Renal cortical epithelial cell (primary cell): Measurements from ENCODE around the gene CHD6. TPM values are rescaled to one million over a fixed set of nuclear protein-coding genes. Genes with fewer than 3 reads are reported as not detected.

Source experiments
- DNase-seq: peaks from one replicate; pipeline ENCODE4 v3.0.0-alpha.2; 2011; ENCODE audit warnings: low read depth
- total RNA-seq: library from RNA; depleted of rRNA; stranded (reverse); fragments of >200 nt; gene quantifications from 2 replicates; pipeline ENCODE4 v1.2.3, GENCODE V29; 2014

The CHD6 gene
- total RNA-seq, 1 donor from 2014 or later = 45.5 TPM

- DNase-seq = no peak
These were observed 5.6 kb upstream of the CHD6 start for GRCh38 chr20:41623625-41624375.

GRCh38 chr20:41622584-41622983 lies 4.4 kb upstream of the CHD6 start:
- no peak for DNase-seq

- no peak for DNase-seq
These were observed 3.8 kb upstream of the CHD6 start for GRCh38 chr20:41621971-41622370.

GRCh38 chr20:41621421-41621820 lies 3.2 kb upstream of the CHD6 start:
- DNase-seq = no peak

- DNase-seq = no peak
These were observed 1.4 kb upstream of the CHD6 start for GRCh38 chr20:41619360-41620100.

- no peak for DNase-seq
These were observed 682 bp upstream of the CHD6 start for GRCh38 chr20:41618807-41619311.

GRCh38 chr20:41617059-41617901 lies 897 bp downstream of the CHD6 start:
- DNase-seq = peak; percentile 17

GRCh38 chr20:41616228-41616627 lies 1.9 kb downstream of the CHD6 start:
- DNase-seq = peak; percentile 15

- no peak for DNase-seq
These were observed 2.5 kb downstream of the CHD6 start for GRCh38 chr20:41615676-41616075.

GRCh38 chr20:41615110-41615509 lies 3.1 kb downstream of the CHD6 start:
- DNase-seq = no peak

- DNase-seq = no peak
These were observed 4.9 kb downstream of the CHD6 start for GRCh38 chr20:41613321-41613720.

GRCh38 chr20:41609474-41609873 lies 8.7 kb downstream of the CHD6 start:
- no peak for DNase-seq

GRCh38 chr20:41608606-41609005 lies 9.6 kb downstream of the CHD6 start:
- no peak for DNase-seq

GRCh38 chr20:41607791-41608190 lies 10.4 kb downstream of the CHD6 start:
- no peak for DNase-seq

GRCh38 chr20:41604002-41604401 lies 14.2 kb downstream of the CHD6 start:
- DNase-seq = no peak

- DNase-seq = no peak
These were observed 16.4 kb downstream of the CHD6 start for GRCh38 chr20:41601742-41602141.

- DNase-seq = no peak
These were observed 17.1 kb downstream of the CHD6 start for GRCh38 chr20:41600926-41601631.

GRCh38 chr20:41599699-41600104 lies 18.5 kb downstream of the CHD6 start:
- no peak for DNase-seq

GRCh38 chr20:41598719-41599118 lies 19.5 kb downstream of the CHD6 start:
- DNase-seq = no peak

- DNase-seq = no peak
These were observed 23.5 kb downstream of the CHD6 start for GRCh38 chr20:41594514-41595322.
